Choroid plexus epithelial cell (primary cell): Measurements from ENCODE around the gene GPR141.
"Not testable (repeated sequence)": the region's sequence is repeated elsewhere in the genome, so short reads cannot be mapped to it uniquely, and the experiment has no call there.

ENCODE experiments used
- DNase-seq: peaks from one replicate; pipeline ENCODE4 v3.0.0-alpha.2; 2010; ENCODE audit warnings: low read depth
- H3K4me3 ChIP-seq: 2 replicates; pipeline ENCODE4 v1.5.1; 2011; ENCODE audit warnings: low read depth, mild to moderate bottlenecking, control low read depth, low read length, moderate library complexity
- CTCF ChIP-seq: conservative IDR thresholded peaks from 2 replicates; pipeline ENCODE4 v1.5.1; 2011; ENCODE audit warnings: low read depth, mild to moderate bottlenecking, control low read depth, inconsistent platforms, low read length, moderate library complexity

The GPR141 gene

GRCh38 chr7:37703361-37703760, 19.8 kb downstream of the GPR141 start:
- H3K4me3 ChIP-seq: no peak overlapping the region
- TF ChIP-seq CTCF: no peak
- DNase-seq: no peak

GRCh38 chr7:37704328-37704833, 20.8 kb downstream of the GPR141 start:
- not testable (repeated sequence) for DNase-seq, H3K4me3 ChIP-seq

- no peak overlapping the region for H3K4me3 ChIP-seq
- TF ChIP-seq CTCF: no peak
- no peak for DNase-seq
These were observed 22.4 kb downstream of the GPR141 start for GRCh38 chr7:37705976-37706375.

GRCh38 chr7:37706804-37707203, 23.2 kb downstream of the GPR141 start:
- TF ChIP-seq CTCF: no peak
- no peak for DNase-seq
- H3K4me3 ChIP-seq: no peak overlapping the region

- H3K4me3 ChIP-seq: no peak overlapping the region
- DNase-seq: no peak
- TF ChIP-seq CTCF: no peak
These were observed 24.4 kb downstream of the GPR141 start for GRCh38 chr7:37707754-37708485.

- TF ChIP-seq CTCF: no peak
- H3K4me3 ChIP-seq: no peak overlapping the region
- no peak for DNase-seq
These were observed 26.3 kb downstream of the GPR141 start for GRCh38 chr7:37709631-37710509.

- TF ChIP-seq CTCF: no peak
- no peak overlapping the region for H3K4me3 ChIP-seq
- DNase-seq: no peak
These were observed 30.0 kb downstream of the GPR141 start for GRCh38 chr7:37713613-37714012.
